HG02943 (cell line): ENCODE results near the gene DNAH3.
"Not testable (repeated sequence)": the region's sequence is repeated elsewhere in the genome, so short reads cannot be mapped to it uniquely, and the experiment has no call there.

Source experiments
- ATAC-seq: cut with Tn5 transposase; IDR thresholded peaks from one replicate; pipeline ENCODE4 v1.9.1; 2021; ENCODE audit warnings: mild to moderate bottlenecking, low read depth, moderate library complexity; ENCODE audit not compliant: unreplicated experiment

DNAH3 gene, protein sequence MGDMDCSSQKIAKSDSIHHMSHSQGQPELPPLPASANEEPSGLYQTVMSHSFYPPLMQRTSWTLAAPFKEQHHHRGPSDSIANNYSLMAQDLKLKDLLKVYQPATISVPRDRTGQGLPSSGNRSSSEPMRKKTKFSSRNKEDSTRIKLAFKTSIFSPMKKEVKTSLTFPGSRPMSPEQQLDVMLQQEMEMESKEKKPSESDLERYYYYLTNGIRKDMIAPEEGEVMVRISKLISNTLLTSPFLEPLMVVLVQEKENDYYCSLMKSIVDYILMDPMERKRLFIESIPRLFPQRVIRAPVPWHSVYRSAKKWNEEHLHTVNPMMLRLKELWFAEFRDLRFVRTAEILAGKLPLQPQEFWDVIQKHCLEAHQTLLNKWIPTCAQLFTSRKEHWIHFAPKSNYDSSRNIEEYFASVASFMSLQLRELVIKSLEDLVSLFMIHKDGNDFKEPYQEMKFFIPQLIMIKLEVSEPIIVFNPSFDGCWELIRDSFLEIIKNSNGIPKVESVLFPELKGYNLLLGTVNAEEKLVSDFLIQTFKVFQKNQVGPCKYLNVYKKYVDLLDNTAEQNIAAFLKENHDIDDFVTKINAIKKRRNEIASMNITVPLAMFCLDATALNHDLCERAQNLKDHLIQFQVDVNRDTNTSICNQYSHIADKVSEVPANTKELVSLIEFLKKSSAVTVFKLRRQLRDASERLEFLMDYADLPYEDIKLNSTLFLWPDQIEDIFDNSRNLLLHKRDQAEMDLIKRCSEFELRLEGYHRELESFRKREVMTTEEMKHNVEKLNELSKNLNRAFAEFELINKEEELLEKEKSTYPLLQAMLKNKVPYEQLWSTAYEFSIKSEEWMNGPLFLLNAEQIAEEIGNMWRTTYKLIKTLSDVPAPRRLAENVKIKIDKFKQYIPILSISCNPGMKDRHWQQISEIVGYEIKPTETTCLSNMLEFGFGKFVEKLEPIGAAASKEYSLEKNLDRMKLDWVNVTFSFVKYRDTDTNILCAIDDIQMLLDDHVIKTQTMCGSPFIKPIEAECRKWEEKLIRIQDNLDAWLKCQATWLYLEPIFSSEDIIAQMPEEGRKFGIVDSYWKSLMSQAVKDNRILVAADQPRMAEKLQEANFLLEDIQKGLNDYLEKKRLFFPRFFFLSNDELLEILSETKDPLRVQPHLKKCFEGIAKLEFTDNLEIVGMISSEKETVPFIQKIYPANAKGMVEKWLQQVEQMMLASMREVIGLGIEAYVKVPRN (N-terminal part only)

DNA sequence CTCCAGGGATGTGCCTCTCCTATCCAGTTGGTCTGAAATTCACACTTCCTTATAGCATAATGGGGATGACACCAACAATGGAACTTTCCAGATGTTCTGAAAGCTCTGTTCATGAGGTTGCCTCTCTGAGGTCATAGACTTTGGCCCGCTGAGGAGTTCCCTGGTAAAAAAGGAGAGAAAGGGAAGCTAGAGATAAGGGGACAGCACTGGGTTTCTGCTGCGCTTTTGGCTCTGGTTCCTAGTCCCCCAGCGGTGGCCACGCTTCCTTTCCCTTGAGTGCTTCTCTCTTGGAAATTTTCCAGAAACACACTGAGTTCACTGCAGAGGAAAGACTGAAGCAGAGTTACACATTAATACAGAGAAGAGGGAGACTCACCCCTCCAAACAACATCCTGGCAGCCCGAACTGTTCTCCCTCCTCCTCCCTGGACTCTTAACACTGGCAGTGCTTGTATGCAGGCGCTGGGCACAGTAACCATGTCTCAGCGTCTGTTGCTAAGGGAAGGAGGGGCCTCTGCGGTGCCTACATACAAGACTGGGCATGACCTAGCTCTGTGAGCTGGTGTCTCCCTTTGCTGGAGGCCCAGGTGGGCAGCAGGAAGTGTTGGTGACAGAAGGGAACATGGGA is at the start of gene DNAH3:
DNAH3 (minus strand) TSS at position 472 of the 627 bp plus-strand sequence. CDS start 527 bp downstream, outside the sequence.
- ATAC-seq: no peak

DNA sequence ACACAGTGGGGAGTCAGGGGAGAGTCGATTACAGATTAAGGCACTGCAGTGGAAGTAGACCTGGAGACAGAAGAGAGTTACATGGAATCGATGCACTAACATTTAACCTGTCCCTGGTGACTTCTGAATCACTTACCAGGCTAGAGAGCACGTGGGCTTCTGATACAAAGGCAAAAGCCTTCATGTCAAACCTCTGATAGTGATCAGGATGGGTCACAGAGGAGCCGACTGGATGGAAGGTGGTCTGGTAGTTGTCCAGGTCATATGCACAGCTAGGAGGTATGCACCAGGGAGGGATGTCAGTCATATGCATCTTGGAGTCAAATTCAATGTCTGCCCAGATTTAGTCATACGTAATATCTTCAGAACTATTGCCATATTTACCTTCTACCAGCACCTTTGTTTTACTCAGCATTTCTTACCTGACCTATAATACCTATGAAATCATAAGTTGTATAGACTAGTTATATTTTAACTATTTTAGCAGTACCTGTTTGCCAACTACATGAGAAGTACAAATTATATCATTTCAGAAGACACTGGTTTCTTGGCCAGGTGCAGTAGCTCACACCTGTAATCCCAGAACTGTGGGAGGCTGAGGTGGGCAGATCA is 49.1 kb upstream of the DNAH3 start:
- no peak for ATAC-seq

DNA sequence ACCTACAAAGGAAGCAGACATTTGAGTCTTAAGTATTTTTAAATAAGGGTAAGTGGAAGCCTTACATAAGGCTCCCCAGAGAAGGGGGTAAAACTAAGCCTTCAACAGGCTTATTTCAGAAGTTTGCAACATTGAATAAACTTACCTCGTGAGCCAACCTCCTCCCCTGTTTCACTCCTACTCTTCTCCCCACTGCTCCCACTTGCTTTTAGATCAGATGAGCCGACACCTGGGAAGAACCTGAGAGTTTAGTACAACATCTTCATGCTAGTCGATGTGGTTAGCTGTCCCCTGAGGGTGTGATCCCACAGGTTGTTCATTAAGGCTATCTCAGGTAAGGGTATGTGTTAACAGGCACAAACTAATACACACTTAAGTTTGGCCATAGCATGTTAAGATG is 47.0 kb upstream of the DNAH3 start:
- no peak for ATAC-seq

DNA sequence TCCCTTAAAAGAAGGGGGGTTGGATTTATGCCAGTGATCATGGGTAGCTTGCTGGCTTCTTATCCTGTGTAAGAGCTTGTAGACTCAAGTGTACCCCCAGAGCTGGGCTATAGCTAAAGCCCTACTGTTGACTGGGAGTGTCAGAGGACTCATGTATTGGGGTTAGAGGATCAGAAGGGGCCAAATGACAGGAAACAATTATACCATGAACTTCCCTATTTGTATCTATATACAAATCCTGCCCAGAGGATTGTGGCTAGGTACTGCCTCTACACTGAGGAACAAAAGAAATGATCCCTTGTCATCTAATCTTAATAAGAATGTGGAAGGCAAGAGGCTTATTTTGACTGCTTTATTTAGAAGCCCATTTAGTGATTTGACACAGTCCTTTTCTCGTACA is 46.5 kb upstream of the DNAH3 start:
- no peak for ATAC-seq

DNA sequence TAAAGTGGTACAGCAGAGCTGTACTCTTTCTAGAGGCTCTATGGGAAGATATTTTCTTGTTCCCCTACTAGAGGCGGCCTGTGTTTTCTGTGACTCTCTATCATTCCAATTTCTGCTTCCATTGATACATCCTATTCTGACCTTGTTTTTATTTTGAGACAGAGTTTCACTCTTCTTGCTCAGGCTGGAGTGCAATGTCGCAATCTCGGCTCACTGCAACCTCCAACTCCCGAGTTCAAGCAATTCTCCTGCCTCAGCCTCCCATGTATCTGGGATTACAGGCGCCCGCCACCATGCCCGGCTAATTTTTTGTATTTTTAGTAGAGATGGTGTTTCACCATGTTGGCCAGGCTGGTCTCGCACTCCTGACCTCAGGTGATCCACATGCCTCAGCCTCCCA is 44.7 kb upstream of the DNAH3 start:
- ATAC-seq: not testable (repeated sequence)

DNA sequence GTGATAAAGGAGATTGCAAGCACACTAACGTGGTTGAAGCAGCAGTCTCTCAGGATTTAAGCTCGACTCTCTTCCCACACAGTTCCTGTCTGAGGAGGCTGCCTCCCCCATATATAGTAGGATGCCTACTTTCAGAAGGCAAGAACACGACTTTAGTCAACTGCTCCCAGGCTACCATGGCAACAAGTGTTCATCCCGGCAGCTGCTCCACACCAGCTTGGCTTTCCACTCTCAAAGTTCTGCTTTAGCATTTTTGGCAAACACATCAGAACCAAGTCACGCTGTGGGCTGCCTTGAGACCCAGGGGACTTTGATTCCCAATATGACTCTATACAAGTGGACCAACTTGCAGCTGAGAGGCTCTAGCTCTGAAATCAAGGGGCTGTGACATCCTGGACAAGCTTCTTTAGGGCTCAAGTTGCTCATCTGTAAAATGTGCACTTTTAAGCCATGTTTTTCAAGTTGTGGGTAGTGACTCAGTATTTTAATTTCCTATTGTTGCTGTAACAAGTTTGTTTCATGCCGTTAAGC is 44.2 kb upstream of the DNAH3 start:
- no peak for ATAC-seq

DNA sequence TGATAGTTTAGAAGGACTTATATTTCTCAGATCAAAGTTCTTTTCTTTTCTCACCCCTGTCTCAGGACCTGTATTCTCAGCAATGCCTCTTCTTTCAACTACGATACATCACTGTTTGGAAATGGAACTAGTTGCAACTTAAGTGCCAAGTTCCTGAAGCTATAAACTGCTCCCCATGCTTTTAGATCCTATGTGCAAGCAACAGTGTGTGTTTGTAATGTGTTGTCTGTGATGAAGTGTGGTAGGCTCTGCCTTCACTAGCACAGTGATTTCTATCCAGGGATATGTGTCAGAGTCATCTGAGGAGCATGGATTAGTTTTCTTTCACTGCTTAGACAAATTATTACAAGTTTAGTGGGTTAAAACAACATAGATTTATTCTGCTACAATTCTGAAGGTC is 42.3 kb upstream of the DNAH3 start:
- ATAC-seq: no peak

DNA sequence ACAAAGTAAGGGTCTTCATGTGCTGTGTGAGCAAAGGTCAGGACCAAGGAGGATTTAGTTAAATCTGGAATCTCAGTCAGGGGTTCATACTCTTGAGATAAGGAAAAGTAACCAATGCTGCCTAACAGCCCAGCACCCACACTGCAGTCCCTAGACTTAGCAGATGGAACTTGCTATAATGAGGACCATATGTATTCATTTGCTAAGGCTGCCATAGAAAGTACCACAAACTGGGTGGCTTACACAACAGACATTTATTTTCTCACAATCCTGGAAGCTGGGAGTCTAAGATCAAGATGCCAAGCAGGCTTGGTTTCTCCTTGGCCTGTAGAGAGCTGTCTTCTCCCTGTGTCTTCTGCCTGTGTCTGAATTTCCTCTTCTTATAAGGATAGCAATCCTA is 40.0 kb upstream of the DNAH3 start:
- no peak for ATAC-seq

DNA sequence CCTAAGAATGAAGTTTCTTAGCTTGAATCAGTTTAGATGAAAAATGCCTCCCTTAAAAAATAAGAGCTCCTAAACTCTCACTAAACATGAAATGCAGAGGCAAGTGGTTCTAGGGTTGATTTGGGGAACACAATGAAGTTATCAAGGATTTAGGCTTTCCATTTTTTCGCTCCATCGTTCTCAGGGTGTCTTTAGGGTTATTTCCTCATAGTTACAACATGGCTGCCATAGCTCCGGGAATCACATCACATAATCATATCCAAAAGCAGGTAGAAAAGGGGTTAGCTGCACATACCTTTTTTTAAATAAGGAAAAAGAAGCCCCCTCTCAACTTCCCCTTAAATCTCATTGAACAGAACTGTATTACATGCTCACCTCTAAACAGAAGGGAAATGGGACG is 39.4 kb upstream of the DNAH3 start:
- no peak for ATAC-seq

DNA sequence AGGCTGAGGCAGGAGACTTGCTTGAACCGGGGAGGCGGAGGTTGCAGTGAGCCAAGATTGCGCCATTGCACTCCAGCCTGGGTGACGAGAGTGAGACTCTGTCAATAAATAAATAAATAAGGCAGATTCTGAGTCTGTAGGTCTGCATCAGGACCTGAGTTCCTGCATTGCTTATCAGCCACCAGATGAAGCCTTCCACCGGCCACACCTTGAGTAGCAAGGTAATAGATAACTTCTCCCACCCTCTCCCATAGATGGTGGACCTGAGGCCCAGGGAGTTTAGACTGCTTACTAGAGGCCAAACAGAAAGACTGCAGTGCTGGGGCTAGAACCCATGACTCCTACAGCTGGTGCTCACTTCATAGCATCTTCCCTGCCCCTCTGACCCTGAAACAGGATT is 38.7 kb upstream of the DNAH3 start:
- ATAC-seq: no peak

DNA sequence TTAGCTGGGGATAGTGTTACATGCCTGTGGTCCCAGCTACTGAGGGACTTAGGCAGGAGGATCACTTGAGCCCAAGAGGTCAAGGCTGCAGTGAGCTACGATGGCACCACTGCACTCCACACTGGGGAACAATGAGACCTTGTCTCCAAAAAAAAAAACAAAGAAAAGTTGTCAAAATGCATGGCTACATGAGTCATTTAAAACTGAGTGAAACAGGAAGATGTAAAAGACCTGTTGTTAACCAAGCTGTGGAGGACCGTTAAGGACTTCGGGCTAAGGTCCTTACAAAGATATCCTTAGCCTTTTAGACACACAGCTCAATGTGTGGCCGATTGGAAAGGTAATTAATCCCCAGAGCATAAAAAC is 35.7 kb upstream of the DNAH3 start:
- ATAC-seq: no peak

DNA sequence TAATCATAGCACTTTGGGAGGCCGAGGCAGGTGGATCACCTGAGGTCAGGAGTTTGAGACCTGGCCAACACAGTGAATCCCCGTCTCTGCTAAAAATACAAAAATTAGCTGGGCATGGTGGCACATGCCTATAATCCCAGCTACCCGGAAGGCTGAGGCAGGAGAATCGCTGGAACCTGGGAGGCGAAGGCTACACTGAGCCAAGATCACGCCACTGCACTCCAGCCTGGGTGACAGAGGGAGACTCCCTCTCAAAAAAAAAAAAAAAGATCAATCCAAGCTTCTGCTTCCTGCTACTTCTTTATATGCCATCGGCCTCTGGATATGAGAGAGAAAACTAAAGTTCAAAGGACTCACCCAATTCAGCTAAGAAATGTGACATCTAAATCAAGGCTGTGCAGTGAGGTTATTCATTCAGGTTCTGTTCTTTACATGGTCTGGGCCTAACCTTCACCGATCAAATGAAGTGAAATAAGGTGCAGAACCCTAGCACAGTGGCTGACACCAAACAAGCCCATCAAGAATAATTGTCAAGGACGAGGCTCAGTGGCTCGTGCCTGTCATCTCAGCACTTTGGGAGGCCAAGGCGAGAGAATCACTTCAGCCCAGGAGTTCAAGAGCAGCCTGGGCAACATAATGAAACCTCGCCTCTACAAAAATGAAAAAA is 35.1 kb upstream of the DNAH3 start:
- no peak for ATAC-seq

DNA sequence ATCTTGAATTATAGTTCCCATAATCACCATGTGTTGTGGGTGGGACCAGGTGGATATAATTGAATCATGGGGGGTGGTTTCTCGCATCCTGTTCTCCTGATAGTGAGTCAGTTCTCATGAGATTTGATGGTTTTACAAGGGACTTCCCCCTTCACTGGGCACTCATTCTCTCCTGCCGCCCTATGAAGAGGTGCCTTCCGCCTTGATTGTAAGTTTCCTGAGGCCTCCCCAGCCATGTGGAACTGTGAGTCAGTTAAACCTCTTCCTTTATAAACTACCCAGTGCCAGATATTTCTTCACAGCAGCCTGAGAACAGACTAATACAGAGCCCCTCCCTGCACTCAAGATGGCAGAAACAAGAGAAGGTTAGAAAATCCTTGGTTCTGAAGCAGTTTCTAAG is 34.2 kb upstream of the DNAH3 start:
- no peak for ATAC-seq

DNA sequence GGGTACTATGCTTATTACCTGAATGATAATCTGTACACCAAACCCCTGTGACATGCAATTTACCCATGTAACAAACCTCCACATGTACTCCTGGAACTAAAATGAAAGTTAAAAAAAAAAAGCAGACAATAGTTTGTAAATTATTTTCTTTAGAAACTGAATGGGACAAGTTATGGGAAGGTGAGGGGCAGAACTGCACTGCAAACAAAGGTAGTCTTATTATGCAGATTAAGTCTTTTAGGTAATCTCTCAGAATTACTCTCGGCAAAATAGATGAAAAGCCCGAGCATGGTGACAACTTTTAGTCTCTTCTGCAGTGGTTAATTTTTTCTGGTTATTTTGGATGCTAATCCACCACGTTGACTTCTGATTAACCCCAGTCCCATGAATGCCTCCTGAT is 33.3 kb upstream of the DNAH3 start:
- ATAC-seq: no peak

DNA sequence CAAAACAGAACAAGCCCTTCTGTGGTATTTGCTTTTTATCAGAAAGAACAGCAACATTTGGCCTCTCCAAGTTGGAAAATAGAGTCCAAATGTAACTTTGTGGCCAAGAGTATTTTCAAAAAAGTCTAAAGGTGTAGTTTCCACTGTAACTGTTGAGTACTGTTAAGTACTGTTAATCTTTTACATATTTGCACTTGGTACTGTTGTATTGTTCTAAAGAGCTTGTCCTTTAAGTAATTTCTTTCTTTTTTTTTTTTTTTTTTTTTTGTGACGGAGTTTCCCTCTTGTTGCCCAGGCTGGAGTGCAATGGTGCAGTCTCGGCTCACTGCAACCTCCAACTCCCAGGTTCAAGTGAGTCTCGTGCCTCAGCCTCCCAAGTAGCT is 29.3 kb upstream of the DNAH3 start:
- no peak for ATAC-seq

DNA sequence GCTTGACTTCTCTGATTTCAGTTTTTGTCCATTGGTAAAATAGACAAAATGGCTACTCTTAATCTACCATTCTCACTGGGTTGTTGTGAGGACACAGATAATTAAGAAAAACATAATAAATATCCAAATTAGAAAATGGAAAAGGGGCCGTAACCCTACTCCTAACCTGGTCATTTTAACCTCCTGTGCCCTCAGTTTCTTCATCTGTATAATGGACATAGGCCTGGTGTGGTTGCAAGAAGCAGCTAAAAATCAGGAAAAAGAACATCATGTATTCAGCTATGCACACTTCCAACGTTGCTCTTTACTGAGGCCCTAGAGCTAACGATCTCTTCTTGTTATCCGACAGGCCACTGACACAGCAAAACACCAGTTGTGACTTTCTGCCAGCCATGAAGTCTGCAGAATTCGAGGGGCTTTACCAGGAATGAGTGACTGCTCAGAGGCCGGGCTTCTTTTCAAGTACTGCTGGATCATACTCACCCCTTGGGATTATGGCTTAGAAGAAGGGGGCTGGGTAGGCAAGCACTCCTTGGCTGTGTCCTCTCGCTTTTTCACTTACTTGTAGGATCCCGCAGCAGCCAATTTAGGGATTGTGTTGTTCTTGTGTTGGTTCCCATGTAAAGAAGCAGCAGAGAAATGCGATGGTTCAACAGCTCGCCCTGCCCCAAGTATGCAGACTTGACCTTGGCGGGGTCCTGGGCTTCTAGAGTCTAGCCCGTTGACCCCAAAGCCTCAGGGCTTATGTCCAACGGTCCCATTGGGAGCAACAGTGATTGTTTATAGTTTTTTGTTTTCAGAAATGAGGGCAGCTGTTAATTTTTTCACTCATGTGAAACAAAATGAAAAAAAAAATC is 28.7 kb upstream of the DNAH3 start:
- no peak for ATAC-seq

DNA sequence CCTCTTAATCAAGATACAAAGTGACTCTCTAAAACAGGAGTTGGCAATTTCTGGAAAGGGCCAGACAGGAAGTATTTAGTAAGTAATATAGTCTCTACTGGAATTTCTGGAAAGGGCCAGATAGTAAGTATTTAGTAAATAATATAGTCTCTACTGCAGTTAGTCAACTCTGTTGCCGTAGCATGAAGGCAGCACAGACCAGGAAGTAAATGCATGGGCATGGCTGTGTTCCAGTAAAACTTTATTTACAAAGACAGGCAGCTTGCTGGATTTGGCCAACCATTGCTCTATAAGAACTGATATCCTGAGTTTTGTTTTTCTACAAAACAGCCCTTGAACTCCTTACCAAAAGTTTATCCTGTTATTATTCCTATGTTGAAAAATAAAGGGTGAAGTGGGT is 24.8 kb upstream of the DNAH3 start:
- ATAC-seq: no peak

DNA sequence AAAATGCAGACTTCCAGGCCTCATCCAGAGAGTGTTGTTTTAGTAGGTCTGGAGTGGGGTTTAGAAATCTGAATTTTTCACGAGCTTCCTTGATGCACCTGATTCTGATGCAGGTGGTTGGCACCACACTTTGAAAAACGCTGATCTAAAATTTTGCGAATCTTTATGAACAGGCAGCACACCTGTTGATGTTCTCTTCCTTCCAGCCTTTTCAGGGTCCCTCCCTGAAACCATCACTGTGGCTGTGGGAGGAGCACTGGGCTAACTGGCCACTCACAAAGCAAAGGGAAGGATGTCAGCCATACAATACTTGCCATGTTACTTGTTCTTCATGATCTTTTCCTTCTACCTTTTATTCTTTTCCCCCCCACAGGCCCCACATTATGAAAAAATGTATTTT is 22.0 kb upstream of the DNAH3 start:
- no peak for ATAC-seq

DNA sequence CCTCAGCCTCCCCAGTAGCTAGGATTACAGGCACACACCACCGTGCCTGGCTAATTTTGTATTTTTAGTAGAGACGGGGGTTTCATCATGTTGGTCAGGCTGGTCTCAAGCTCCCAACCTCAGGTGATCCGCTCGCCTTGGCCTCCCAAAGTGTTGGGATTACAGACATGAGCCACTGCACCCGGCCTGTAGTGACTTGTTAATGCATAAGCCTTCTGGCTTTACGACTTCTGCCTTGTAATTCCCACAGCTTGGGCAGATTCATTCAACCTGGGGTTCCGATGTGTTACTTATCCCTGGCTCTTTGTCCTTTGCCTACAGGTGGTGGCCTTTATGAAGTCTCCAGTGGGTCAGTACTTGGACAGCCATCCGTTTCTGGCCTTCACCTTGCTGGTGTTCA is 19.5 kb upstream of the DNAH3 start:
- not testable (repeated sequence) for ATAC-seq
